WTC11 (cell line): ENCODE measurements around the gene RNF135. TPM values are rescaled to one million over a fixed set of nuclear protein-coding genes. Genes with fewer than 3 reads are reported as not detected.
A peak's percentile ranks its signal among the peaks of the same experiment; 100 is the strongest.

ENCODE experiments used
- CREM ChIP-seq: sonication (generic); formaldehyde crosslinking; IDR thresholded peaks from 2 replicates; pipeline ENCODE4 v1.8.1; 2022; ENCODE audit warnings: mild to moderate bottlenecking, missing genetic modification reagents, moderate library complexity
- GTF2I ChIP-seq: fragments of 250-450 bp; sonication (Bioruptor Pico); conservative IDR thresholded peaks from 2 replicates; pipeline ENCODE4 v1.4.0; 2021; ENCODE audit warnings: mild to moderate bottlenecking
- MXD4 ChIP-seq: fragments of 250-450 bp; sonication (Bioruptor Pico); IDR thresholded peaks from 2 replicates; pipeline ENCODE4 v1.8.0; 2021; ENCODE audit warnings: mild to moderate bottlenecking, moderate library complexity, borderline replicate concordance
- NFYB ChIP-seq: sonication (generic); formaldehyde crosslinking; conservative IDR thresholded peaks from 2 replicates; pipeline ENCODE4 v1.8.0; 2022; ENCODE audit warnings: low read depth, missing genetic modification reagents
- NR2C2 ChIP-seq: sonication (generic); formaldehyde crosslinking; IDR thresholded peaks from 2 replicates; pipeline ENCODE4 v1.8.0; 2022; ENCODE audit warnings: mild to moderate bottlenecking, missing genetic modification reagents
- RELA ChIP-seq: sonication (generic); formaldehyde crosslinking; IDR thresholded peaks from 2 replicates; pipeline ENCODE4 v1.8.1; 2022; ENCODE audit warnings: missing genetic modification reagents, mild to moderate bottlenecking, borderline replicate concordance
- SOX15 ChIP-seq: fragments of 250-450 bp; sonication (Bioruptor Pico); IDR thresholded peaks from 2 replicates; pipeline ENCODE4 v1.9.0; 2021; ENCODE audit warnings: mild to moderate bottlenecking
- TEAD1 ChIP-seq: sonication (generic); formaldehyde crosslinking; IDR thresholded peaks from 2 replicates; pipeline ENCODE4 v1.8.0; 2022; ENCODE audit warnings: mild to moderate bottlenecking, missing genetic modification reagents
- TEAD4 ChIP-seq: sonication (generic); formaldehyde crosslinking; IDR thresholded peaks from 2 replicates; pipeline ENCODE4 v1.8.0; 2022; ENCODE audit warnings: mild to moderate bottlenecking, missing genetic modification reagents
- ZBTB21 ChIP-seq: sonication (generic); formaldehyde crosslinking; IDR thresholded peaks from 2 replicates; pipeline ENCODE4 v1.8.1; 2023; ENCODE audit warnings: mild to moderate bottlenecking, missing genetic modification reagents, borderline replicate concordance
- ZNF121 ChIP-seq: sonication (generic); formaldehyde crosslinking; IDR thresholded peaks from 2 replicates; pipeline ENCODE4 v1.8.0; 2023; ENCODE audit warnings: missing genetic modification reagents
- ZNF219 ChIP-seq: sonication (generic); formaldehyde crosslinking; IDR thresholded peaks from 2 replicates; pipeline ENCODE4 v1.8.0; 2023; ENCODE audit warnings: missing genetic modification reagents, mild to moderate bottlenecking, borderline replicate concordance
- ZNF263 ChIP-seq: sonication (generic); formaldehyde crosslinking; IDR thresholded peaks from 2 replicates; pipeline ENCODE4 v1.8.1; 2022; ENCODE audit warnings: low read depth, mild to moderate bottlenecking, moderate library complexity, missing genetic modification reagents
- ZNF416 ChIP-seq: fragments of 250-450 bp; sonication (Bioruptor Pico); IDR thresholded peaks from 2 replicates; pipeline ENCODE4 v1.9.0; 2021; ENCODE audit warnings: mild to moderate bottlenecking, inconsistent platforms
- ZNF423 ChIP-seq: fragments of 250-450 bp; sonication (Bioruptor Pico); IDR thresholded peaks from 2 replicates; pipeline ENCODE4 v2.1.2; 2022; ENCODE audit warnings: mild to moderate bottlenecking, moderate library complexity
- ZNF671 ChIP-seq: fragments of 250-450 bp; sonication (Bioruptor Pico); IDR thresholded peaks from 2 replicates; pipeline ENCODE4 v1.8.0; 2021; ENCODE audit warnings: mild to moderate bottlenecking
- total RNA-seq: library from RNA; stranded (reverse); gene quantifications from 3 replicates; pipeline ENCODE4 v1.2.3, GENCODE V29; 2021
- TF ChIP-seq, protein P1 (sequence below): sonication (generic); formaldehyde crosslinking; IDR thresholded peaks from 2 replicates; pipeline ENCODE4 v1.8.1; 2022; ENCODE audit warnings: mild to moderate bottlenecking, missing genetic modification reagents, moderate library complexity, borderline replicate concordance
- TF ChIP-seq, protein P2 (sequence below): sonication (generic); formaldehyde crosslinking; IDR thresholded peaks from 2 replicates; pipeline ENCODE4 v1.8.0; 2022; ENCODE audit warnings: mild to moderate bottlenecking, missing genetic modification reagents
- TF ChIP-seq, protein P3 (sequence below): fragments of 250-450 bp; sonication (Bioruptor Pico); IDR thresholded peaks from 2 replicates; pipeline ENCODE4 v1.8.0; 2021; ENCODE audit warnings: mild to moderate bottlenecking
- TF ChIP-seq, protein P4 (sequence below): fragments of 200-600 bp; IDR thresholded peaks from 2 replicates; pipeline ENCODE4 v1.8.0; 2022; ENCODE audit warnings: antibody characterized with exemption
- TF ChIP-seq, protein P5 (sequence below): sonication (generic); formaldehyde crosslinking; IDR thresholded peaks from 2 replicates; pipeline ENCODE4 v1.8.1; 2022; ENCODE audit warnings: low read depth, mild to moderate bottlenecking, moderate library complexity, missing genetic modification reagents, borderline replicate concordance
- TF ChIP-seq, protein P6 (sequence below): sonication (generic); formaldehyde crosslinking; IDR thresholded peaks from 2 replicates; pipeline ENCODE4 v1.8.0; 2022; ENCODE audit warnings: mild to moderate bottlenecking, missing genetic modification reagents
- TF ChIP-seq, protein P7 (sequence below): sonication (generic); formaldehyde crosslinking; IDR thresholded peaks from 2 replicates; pipeline ENCODE4 v1.8.1; 2023; ENCODE audit warnings: mild to moderate bottlenecking, moderate library complexity, missing genetic modification reagents
- TF ChIP-seq, protein P8 (sequence below): sonication (generic); formaldehyde crosslinking; IDR thresholded peaks from 2 replicates; pipeline ENCODE4 v1.8.0; 2022; ENCODE audit warnings: mild to moderate bottlenecking, missing genetic modification reagents
- TF ChIP-seq, protein P9 (sequence below): fragments of 250-450 bp; sonication (Bioruptor Pico); IDR thresholded peaks from 2 replicates; pipeline ENCODE4 v1.9.0; 2021; ENCODE audit warnings: mild to moderate bottlenecking
- TF ChIP-seq, protein P10 (sequence below): fragments of 250-450 bp; sonication (Bioruptor Pico); IDR thresholded peaks from 2 replicates; pipeline ENCODE4 v1.9.0; 2021; ENCODE audit warnings: moderate library complexity, mild to moderate bottlenecking, inconsistent platforms, borderline replicate concordance

The RNF135 gene
- total RNA-seq, 1 experiment from 2014 or later, result 10.3 TPM

DNA sequence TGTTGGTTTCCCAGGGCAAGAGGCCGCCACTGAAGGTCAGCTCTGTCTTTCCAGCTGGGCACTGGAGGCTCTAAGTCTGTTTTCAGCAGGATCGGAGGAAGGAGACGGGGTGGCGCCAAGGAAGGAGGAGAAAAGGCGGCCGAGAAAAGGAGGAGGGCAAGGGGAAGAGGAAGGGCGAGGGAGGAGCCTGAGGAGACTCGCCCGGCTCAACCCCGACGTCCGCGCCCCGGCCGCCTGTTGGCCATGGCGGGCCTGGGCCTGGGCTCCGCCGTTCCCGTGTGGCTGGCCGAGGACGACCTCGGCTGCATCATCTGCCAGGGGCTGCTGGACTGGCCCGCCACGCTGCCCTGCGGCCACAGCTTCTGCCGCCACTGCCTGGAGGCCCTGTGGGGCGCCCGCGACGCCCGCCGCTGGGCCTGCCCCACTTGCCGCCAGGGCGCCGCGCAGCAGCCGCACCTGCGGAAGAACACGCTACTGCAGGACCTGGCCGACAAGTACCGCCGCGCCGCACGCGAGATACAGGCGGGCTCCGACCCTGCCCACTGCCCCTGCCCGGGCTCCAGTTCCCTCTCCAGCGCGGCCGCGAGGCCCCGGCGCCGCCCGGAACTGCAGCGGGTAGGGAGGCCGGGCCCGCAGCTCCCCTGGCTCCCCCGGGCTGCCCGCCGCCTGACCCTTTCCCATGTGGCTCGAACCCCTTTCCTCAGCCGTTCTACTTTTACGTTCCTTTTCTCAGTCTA, at the start of gene RNF135 (continued):
- TF ChIP-seq, protein P1, sequence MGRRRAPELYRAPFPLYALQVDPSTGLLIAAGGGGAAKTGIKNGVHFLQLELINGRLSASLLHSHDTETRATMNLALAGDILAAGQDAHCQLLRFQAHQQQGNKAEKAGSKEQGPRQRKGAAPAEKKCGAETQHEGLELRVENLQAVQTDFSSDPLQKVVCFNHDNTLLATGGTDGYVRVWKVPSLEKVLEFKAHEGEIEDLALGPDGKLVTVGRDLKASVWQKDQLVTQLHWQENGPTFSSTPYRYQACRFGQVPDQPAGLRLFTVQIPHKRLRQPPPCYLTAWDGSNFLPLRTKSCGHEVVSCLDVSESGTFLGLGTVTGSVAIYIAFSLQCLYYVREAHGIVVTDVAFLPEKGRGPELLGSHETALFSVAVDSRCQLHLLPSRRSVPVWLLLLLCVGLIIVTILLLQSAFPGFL (CRISPR knock-in tag), result no peak
- TF ChIP-seq, protein P2, sequence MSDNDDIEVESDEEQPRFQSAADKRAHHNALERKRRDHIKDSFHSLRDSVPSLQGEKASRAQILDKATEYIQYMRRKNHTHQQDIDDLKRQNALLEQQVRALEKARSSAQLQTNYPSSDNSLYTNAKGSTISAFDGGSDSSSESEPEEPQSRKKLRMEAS (CRISPR knock-in tag), result no peak
- TF ChIP-seq MXD4 (CRISPR knock-in tag) (no peak), NFYB (0 out of 2 replicates have a peak, but pooled peaks have one; percentile 33), RELA (CRISPR knock-in tag) (no peak), ZNF263 (peak; percentile 97), SOX15 (CRISPR knock-in tag) (no peak), ZNF423 (CRISPR knock-in tag) (no peak), ZNF416 (CRISPR knock-in tag) (peak; percentile 79; the same call in 1 of the 2 replicates), ZBTB21 (CRISPR knock-in tag) (peak; percentile 19; the same call in 1 of the 2 replicates), NR2C2 (CRISPR knock-in tag) (peak; percentile 56; the same call in 1 of the 2 replicates), ZNF219 (CRISPR knock-in tag) (peak; percentile 85; the same call in 1 of the 2 replicates), CREM (CRISPR knock-in tag) (0 out of 2 replicates have a peak, but pooled peaks have one; percentile 58), ZNF121 (no peak), GTF2I (CRISPR knock-in tag) (no peak), TEAD4 (CRISPR knock-in tag) (no peak), ZNF671 (CRISPR knock-in tag) (no peak), TEAD1 (CRISPR knock-in tag) (peak; percentile 85)
- TF ChIP-seq, protein P3, sequence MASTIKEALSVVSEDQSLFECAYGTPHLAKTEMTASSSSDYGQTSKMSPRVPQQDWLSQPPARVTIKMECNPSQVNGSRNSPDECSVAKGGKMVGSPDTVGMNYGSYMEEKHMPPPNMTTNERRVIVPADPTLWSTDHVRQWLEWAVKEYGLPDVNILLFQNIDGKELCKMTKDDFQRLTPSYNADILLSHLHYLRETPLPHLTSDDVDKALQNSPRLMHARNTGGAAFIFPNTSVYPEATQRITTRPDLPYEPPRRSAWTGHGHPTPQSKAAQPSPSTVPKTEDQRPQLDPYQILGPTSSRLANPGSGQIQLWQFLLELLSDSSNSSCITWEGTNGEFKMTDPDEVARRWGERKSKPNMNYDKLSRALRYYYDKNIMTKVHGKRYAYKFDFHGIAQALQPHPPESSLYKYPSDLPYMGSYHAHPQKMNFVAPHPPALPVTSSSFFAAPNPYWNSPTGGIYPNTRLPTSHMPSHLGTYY (CRISPR knock-in tag), result no peak
- TF ChIP-seq, protein P4, sequence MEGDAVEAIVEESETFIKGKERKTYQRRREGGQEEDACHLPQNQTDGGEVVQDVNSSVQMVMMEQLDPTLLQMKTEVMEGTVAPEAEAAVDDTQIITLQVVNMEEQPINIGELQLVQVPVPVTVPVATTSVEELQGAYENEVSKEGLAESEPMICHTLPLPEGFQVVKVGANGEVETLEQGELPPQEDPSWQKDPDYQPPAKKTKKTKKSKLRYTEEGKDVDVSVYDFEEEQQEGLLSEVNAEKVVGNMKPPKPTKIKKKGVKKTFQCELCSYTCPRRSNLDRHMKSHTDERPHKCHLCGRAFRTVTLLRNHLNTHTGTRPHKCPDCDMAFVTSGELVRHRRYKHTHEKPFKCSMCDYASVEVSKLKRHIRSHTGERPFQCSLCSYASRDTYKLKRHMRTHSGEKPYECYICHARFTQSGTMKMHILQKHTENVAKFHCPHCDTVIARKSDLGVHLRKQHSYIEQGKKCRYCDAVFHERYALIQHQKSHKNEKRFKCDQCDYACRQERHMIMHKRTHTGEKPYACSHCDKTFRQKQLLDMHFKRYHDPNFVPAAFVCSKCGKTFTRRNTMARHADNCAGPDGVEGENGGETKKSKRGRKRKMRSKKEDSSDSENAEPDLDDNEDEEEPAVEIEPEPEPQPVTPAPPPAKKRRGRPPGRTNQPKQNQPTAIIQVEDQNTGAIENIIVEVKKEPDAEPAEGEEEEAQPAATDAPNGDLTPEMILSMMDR, result no peak
- TF ChIP-seq, protein P5, sequence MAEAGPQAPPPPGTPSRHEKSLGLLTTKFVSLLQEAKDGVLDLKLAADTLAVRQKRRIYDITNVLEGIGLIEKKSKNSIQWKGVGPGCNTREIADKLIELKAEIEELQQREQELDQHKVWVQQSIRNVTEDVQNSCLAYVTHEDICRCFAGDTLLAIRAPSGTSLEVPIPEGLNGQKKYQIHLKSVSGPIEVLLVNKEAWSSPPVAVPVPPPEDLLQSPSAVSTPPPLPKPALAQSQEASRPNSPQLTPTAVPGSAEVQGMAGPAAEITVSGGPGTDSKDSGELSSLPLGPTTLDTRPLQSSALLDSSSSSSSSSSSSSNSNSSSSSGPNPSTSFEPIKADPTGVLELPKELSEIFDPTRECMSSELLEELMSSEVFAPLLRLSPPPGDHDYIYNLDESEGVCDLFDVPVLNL, result peak; percentile 78; the same call in 1 of the 2 replicates
- TF ChIP-seq, protein P6, sequence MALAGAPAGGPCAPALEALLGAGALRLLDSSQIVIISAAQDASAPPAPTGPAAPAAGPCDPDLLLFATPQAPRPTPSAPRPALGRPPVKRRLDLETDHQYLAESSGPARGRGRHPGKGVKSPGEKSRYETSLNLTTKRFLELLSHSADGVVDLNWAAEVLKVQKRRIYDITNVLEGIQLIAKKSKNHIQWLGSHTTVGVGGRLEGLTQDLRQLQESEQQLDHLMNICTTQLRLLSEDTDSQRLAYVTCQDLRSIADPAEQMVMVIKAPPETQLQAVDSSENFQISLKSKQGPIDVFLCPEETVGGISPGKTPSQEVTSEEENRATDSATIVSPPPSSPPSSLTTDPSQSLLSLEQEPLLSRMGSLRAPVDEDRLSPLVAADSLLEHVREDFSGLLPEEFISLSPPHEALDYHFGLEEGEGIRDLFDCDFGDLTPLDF (CRISPR knock-in tag), result 0 out of 2 replicates have a peak, but pooled peaks have one; percentile 56
- TF ChIP-seq, protein P7, sequence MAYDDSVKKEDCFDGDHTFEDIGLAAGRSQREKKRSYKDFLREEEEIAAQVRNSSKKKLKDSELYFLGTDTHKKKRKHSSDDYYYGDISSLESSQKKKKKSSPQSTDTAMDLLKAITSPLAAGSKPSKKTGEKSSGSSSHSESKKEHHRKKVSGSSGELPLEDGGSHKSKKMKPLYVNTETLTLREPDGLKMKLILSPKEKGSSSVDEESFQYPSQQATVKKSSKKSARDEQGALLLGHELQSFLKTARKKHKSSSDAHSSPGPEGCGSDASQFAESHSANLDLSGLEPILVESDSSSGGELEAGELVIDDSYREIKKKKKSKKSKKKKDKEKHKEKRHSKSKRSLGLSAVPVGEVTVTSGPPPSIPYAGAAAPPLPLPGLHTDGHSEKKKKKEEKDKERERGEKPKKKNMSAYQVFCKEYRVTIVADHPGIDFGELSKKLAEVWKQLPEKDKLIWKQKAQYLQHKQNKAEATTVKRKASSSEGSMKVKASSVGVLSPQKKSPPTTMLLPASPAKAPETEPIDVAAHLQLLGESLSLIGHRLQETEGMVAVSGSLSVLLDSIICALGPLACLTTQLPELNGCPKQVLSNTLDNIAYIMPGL (CRISPR knock-in tag), result peak; percentile 95
- TF ChIP-seq, protein P8, sequence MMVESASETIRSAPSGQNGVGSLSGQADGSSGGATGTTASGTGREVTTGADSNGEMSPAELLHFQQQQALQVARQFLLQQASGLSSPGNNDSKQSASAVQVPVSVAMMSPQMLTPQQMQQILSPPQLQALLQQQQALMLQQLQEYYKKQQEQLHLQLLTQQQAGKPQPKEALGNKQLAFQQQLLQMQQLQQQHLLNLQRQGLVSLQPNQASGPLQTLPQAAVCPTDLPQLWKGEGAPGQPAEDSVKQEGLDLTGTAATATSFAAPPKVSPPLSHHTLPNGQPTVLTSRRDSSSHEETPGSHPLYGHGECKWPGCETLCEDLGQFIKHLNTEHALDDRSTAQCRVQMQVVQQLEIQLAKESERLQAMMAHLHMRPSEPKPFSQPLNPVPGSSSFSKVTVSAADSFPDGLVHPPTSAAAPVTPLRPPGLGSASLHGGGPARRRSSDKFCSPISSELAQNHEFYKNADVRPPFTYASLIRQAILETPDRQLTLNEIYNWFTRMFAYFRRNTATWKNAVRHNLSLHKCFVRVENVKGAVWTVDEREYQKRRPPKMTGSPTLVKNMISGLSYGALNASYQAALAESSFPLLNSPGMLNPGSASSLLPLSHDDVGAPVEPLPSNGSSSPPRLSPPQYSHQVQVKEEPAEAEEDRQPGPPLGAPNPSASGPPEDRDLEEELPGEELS (CRISPR knock-in tag), result peak; percentile 91; the same call in 1 of the 2 replicates
- TF ChIP-seq, protein P9, sequence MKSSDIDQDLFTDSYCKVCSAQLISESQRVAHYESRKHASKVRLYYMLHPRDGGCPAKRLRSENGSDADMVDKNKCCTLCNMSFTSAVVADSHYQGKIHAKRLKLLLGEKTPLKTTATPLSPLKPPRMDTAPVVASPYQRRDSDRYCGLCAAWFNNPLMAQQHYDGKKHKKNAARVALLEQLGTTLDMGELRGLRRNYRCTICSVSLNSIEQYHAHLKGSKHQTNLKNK (CRISPR knock-in tag), result no peak
- TF ChIP-seq, protein P10, sequence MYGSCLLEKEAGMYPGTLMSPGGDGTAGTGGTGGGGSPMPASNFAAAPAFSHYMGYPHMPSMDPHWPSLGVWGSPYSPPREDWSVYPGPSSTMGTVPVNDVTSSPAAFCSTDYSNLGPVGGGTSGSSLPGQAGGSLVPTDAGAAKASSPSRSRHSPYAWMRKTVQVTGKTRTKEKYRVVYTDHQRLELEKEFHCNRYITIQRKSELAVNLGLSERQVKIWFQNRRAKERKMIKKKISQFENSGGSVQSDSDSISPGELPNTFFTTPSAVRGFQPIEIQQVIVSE (CRISPR knock-in tag), result no peak
